ENCODE data around the gene KCTD11. TPM values are rescaled to one million over a fixed set of nuclear protein-coding genes. Genes with fewer than 3 reads are reported as not detected.

The KCTD11 gene
- total and polyA plus RNA-seq, 7 donors, result 2.9 to 13.2 (median 5.1) TPM

- TF ChIP-seq CTCF (IDR thresholded peaks at IDR 0.05), result no peak
- ATAC-seq (peak in 3 of 4 donors; percentile 8 to 27 (median 10)), DNase-seq (no peak)
- H3K4me1 ChIP-seq, result peaks cover 43% of the 10 kb centered on the region
- peak overlapping the region; percentile 92 for H3K27ac ChIP-seq
- H3K4me3 ChIP-seq, result peak overlapping the region; percentile 98
- no peaks in the 10 kb centered on the region for H3K27me3 ChIP-seq (ENCODE audit: insufficient read depth in 3 of 3, low read length in 2 of 3)
- 30 to 35% (median 31%) methylated on average over 24 to 30 of the region's 30 CpGs for WGBS, 3 donors
- H3K36me3 ChIP-seq (ENCODE audit: insufficient read depth in 1 of 2, low read depth in 1 of 2), result peaks cover 18 to 87% of the 10 kb centered on the region in 2 donors
- intact Hi-C loops (cut with DNase I), result no loop called here
- no peaks in the 10 kb centered on the region for H3K9me3 ChIP-seq
Observed at GRCh38 chr17:7315570-7316235, 36.3 kb upstream of the KCTD11 start.

DNA sequence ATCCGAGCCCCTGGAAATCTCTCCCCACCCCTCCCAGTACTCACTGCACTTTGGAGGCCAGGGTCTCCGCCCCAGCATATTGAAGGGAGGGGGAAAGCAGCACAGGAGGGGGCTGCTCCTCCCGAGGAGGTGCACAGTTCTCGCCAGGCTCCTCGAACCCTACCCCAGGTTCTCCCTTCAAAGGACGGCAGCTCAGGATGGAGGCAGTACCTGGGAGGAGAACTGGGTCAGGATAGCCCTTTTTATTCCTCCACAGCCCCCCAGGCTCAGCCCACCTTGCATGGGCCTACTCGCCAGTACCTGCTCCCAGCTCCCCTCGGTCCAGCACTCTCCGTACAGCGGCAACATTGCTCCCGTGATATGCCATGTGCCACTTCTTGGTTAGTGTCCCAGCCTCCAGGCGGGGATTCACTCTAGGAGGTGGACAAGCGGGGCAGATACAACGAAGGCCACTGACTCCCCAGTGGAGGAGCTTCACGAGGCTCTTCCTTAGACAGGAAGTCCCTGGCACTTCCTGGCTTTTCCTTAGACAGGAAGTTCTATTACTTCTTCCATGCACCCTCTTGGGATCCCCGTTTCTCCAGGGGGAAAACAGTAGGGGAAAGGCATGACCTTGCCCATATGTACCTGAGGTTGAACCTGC, 34.7 kb upstream of the KCTD11 start:
- Histone ChIP-seq H3K4me3 (no peak overlapping the region), H3K36me3 (ENCODE audit: insufficient read depth in 1 of 2, low read depth in 1 of 2) (peaks cover 18 to 87% of the 10 kb centered on the region in 2 donors), H3K9me3 (no peaks in the 10 kb centered on the region), H3K27ac (no peak overlapping the region), H3K27me3 (ENCODE audit: insufficient read depth in 3 of 3, low read length in 2 of 3) (no peaks in the 10 kb centered on the region), H3K4me1 (peaks cover 30% of the 10 kb centered on the region)
- intact Hi-C loops (cut with DNase I), result no loop called here
- ATAC-seq (no peak), DNase-seq (no peak)
- TF ChIP-seq CTCF (IDR thresholded peaks at IDR 0.05), result no peak
- 79 to 83% (median 79%) methylated on average over 15 to 16 of the region's 16 CpGs for WGBS, 3 donors

DNA sequence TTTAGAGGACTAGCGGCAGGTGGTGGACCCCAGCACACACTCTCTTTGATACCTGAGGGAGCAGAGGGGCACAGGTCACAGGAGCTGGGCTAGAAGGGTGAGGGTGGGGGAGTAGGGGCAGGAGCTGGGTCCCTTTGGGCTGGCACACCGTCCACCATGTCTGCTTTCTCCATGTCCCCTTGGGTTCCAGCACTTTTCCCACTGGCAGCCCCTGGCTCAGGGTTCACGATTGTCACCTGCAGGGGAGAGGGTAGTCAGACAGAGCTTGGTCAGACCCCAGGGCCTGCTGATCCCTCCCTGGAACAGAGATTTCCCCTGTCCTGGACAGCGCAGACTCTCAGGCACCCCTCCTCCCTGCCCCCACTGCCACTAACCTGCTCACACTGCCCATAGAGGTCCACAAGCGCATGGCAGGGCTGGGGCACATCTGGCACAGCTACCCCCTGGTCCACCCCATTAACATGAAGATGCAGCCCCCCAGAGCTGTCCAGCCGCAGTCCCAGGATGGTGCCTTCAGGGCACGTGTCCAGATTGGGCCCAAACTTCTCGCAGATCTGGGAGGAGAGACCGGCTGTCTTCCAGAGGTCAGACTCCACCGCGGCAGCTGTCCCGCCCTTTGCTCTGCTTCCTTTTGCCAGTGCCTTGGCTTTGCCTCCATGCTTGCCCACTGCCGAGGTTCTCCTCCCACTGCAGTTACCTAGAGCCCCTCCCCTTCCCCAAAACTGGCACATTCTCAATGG, 33.7 kb upstream of the KCTD11 start:
- H3K4me3 ChIP-seq, result no peak overlapping the region
- intact Hi-C loops (cut with DNase I), result no loop called here
- H3K27ac ChIP-seq, result no peak overlapping the region
- H3K36me3 ChIP-seq (ENCODE audit: insufficient read depth in 1 of 2, low read depth in 1 of 2), result peaks cover 17 to 87% of the 10 kb centered on the region in 2 donors
- TF ChIP-seq CTCF (IDR thresholded peaks at IDR 0.05), result no peak
- H3K27me3 ChIP-seq (ENCODE audit: insufficient read depth in 3 of 3, low read length in 2 of 3), result no peaks in the 10 kb centered on the region
- no peaks in the 10 kb centered on the region for H3K9me3 ChIP-seq
- no peak for ATAC-seq
- 82 to 97% (median 85%) methylated on average over 13 of the region's 13 CpGs for WGBS, 3 donors
- no peak for DNase-seq
- peaks cover 20% of the 10 kb centered on the region for H3K4me1 ChIP-seq

- H3K4me3 ChIP-seq, result no peak overlapping the region
- TF ChIP-seq CTCF (IDR thresholded peaks at IDR 0.05), result no peak
- H3K9me3 ChIP-seq, result no peaks in the 10 kb centered on the region
- H3K36me3 ChIP-seq (ENCODE audit: insufficient read depth in 1 of 2, low read depth in 1 of 2), result peaks cover 17 to 100% of the 10 kb centered on the region in 2 donors
- ATAC-seq (no peak), DNase-seq (no peak)
- 85 to 95% (median 87%) methylated on average over 15 of the region's 15 CpGs for WGBS, 3 donors
- H3K27me3 ChIP-seq (ENCODE audit: insufficient read depth in 3 of 3, low read length in 2 of 3), result no peaks in the 10 kb centered on the region
- no peak overlapping the region for H3K27ac ChIP-seq
- intact Hi-C loops (cut with DNase I), result no loop called here
- no peaks in the 10 kb centered on the region for H3K4me1 ChIP-seq
Observed at GRCh38 chr17:7321466-7321865, 30.5 kb upstream of the KCTD11 start.

All from psoas muscle (tissue), 8 donors.